Measurements from ENCODE around the gene ARL6. TPM values are rescaled to one million over a fixed set of nuclear protein-coding genes. Genes with fewer than 3 reads are reported as not detected.

Gene ARL6, protein sequence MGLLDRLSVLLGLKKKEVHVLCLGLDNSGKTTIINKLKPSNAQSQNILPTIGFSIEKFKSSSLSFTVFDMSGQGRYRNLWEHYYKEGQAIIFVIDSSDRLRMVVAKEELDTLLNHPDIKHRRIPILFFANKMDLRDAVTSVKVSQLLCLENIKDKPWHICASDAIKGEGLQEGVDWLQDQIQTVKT
- total RNA-seq (2014; rRNA removed; shearing (Covaris generic)), result 6.9 and 7.6 TPM in 2 replicates
- 3.7 and 5.7 TPM in 2 replicates for polyA plus RNA-seq (2015; cell fraction: cytosol; rRNA removed)
- polyA plus RNA-seq (2015; cell fraction: nucleus; rRNA removed), result 6.4 and 11.6 TPM in 2 replicates

DNA sequence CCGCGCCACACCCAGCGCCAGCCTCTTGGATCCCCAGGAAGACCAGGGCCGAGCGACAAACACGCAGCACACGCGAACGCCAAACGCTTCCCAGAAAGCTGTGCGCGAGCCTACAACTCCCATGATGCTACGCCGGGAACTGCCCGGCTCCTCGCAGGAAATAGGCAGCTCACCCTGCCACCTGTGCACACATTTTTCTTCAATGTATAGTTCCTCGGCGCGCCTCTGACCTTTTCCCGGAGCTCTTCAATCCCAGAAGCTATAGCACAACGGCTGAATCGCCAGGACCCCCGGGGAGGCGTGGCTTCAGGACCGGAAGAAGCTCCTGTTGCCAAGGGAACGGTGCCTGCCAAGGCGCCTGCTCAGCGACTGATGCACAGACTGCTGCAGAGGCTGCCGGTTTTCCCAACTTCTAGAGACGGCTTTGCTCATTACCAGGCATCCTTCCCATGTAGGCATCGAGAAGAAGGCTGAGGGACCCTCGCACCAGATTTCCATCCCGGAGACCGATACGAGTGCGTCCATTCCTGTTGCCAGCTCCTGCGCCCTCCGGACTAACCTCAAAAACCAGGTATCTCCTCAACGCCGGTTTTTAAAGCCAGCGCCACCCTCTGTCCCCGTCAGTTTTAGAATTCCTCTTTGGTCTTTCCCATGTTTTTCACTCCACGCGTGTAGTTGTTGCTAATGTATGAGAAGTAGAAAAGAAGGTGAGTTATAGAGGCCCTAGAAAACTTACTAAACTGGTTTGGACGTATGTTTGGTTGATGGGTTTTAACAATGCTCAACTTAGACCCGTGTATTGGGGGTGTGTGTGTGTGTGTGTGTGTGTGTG lies at the start of gene ARL6:
TSS of gene ARL6 (plus strand) at position 352 of the 832 bp plus-strand sequence. CDS start 3,350 bp downstream, outside the sequence.
- in situ Hi-C loops (cut with HindIII; ENCODE audit: low pct_unique_long_range_greater_than_20kb, low sequenced_read_pairs), result no loop called here
- peak; percentile 88 for DNase-seq (ENCODE audit: low read depth, low spot score)

DNA sequence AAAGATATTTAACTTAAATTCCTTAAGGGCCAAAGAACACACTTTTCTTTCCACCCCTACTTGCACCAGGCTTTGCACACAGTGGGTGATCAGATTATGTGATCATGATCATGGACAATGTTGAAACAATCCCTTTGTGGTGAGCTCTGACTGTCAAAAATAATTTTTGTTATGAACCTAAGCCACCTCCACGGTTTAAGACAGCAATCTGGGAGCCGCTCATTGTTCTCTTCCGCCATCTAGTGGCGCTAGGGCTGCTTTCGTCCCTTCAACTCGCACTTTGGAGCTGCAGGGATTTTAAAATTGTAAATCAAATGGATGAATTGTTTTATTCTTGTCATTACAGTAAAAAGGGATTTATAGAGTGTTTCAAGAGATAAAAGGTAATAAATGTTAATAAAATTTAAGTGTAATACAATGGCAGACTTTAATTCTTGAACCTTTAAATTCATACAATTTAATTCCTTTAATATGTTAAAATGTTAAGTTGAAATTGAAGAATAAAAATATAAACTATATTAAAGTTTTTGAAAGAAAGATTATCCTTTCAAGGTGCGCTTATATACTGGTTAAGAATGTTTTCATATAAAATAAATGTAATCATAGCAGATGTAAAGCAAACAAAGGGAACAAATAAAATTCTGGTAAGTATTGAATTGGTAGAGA lies 45.3 kb upstream of the ARL6 start:
- in situ Hi-C loops (cut with HindIII; ENCODE audit: low pct_unique_long_range_greater_than_20kb, low sequenced_read_pairs), result no loop called here
- peak; percentile 82 for DNase-seq (ENCODE audit: low read depth, low spot score)

DNA sequence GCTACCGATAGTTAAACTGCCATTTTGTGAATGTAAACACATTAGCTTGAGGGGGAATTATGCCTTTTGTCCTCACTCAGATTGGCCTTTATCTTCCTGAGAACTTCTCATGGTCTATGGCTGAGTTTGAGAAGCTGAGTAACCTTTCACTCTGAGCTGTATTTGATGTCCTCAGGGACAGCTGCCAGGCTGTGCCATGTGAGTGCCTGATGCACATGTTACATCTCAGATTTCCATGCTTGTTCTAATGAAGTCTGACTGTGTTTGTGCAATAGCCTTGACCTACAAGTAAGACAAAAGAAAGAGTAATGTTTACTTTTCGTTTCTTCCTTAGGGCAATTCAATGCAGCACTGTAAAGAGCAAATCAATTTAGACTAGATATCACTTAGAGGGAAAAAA lies 44.1 kb upstream of the ARL6 start:
- in situ Hi-C loops (cut with HindIII; ENCODE audit: low pct_unique_long_range_greater_than_20kb, low sequenced_read_pairs), result no loop called here
- DNase-seq (ENCODE audit: low read depth, low spot score), result peak; percentile 28

DNA sequence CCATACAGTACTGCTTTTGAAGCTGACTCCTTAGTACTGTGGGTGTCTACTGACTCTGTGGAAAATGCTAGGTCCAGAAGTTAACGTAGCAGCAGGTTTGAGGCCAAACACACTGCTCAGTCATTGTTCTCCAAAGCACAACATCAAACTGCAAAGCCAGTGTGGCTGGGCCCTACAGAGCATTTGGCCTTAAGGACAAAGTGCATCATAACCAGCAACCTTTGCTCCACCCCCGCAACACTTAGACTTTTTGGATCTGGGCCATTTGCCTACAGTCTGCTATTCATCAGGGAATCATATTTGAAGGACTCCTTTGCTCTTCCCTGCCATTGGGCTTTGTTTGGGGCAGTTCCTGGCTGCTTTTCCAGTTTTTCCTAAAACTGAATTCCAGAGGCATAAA lies 43.1 kb upstream of the ARL6 start:
- in situ Hi-C loops (cut with HindIII; ENCODE audit: low pct_unique_long_range_greater_than_20kb, low sequenced_read_pairs), result no loop called here
- DNase-seq (ENCODE audit: low read depth, low spot score), result peak; percentile 11

DNA sequence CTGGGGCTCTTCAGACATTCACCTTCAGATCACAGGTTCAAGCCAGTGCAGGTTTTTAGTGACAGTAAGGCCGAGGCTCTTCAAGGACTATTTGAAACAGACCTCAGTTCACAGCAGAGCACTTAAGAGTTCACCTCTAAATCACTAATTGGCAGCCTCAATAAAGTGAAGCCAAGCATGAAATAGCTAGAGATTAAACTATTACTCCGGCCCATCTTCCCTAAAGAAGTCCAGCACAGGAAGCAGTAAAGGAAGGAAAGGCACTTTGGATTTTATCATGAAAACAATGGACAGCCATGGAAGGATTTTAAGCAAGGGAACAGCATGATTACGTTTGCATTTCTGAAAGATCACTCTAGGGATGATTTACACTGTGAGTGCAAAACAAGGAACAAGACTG lies 27.6 kb upstream of the ARL6 start:
- in situ Hi-C loops (cut with HindIII; ENCODE audit: low pct_unique_long_range_greater_than_20kb, low sequenced_read_pairs), result no loop called here
- DNase-seq (ENCODE audit: low read depth, low spot score), result no peak

DNA sequence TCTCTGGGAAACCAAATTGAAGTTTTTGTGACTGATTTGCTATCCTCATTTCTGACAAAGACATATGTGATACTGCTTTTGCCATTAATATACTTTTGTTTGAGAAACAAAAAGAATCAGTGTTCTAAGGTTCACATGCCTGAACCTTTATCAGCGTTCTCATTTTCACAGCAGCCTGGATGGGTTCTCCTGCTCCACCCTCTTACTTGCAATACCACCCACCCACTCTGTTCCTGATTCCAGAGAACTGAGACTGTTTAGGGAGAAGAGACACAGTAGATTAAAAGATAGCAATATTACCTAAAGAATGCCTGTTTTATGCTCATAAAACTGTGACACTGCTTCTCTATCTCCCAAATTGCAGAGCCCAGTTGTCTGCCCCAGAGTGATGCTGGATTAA lies 25.8 kb upstream of the ARL6 start:
- no peak for DNase-seq (ENCODE audit: low read depth, low spot score)
- in situ Hi-C loops (cut with HindIII; ENCODE audit: low pct_unique_long_range_greater_than_20kb, low sequenced_read_pairs), result no loop called here

DNA sequence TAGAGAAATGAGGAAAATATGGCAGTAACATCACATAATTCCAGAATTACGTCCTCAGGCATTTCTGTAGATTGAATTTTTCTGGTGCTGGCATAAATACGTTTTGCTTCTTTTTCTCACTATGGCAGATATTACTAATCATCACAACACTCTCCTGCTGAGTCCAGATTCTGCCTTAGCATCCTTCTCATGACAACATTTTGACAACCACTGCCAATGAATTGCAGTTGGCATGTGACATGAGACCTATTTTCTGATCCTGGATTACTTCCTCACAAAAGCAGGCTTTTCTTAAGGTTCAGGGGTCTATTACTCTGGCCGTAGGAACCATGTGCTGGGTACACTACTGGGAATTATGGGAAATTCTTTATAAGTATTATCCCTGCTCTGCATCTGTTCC lies 22.5 kb upstream of the ARL6 start:
- no peak for DNase-seq (ENCODE audit: low read depth, low spot score)
- in situ Hi-C loops (cut with HindIII; ENCODE audit: low pct_unique_long_range_greater_than_20kb, low sequenced_read_pairs), result no loop called here

DNA sequence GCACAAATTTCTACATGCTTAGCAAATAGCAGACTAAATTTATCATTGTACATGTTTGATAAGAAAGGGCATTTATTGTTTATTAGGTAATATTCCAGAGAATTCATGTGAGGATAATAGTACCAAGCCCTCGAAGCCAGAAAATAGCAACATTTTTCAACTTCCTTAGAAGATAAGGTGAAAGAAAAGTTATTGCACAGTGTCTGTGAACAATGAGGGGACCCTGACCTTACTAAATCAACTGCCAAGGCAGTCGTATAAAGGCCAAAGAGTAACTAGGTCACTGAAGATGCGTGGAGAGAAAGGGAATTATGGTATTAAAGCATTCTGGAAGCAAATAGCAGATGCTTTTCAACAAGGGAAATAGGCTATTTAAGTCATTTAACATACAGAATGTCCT lies 20.3 kb upstream of the ARL6 start:
- in situ Hi-C loops (cut with HindIII; ENCODE audit: low pct_unique_long_range_greater_than_20kb, low sequenced_read_pairs), result no loop called here
- DNase-seq (ENCODE audit: low read depth, low spot score), result no peak

DNA sequence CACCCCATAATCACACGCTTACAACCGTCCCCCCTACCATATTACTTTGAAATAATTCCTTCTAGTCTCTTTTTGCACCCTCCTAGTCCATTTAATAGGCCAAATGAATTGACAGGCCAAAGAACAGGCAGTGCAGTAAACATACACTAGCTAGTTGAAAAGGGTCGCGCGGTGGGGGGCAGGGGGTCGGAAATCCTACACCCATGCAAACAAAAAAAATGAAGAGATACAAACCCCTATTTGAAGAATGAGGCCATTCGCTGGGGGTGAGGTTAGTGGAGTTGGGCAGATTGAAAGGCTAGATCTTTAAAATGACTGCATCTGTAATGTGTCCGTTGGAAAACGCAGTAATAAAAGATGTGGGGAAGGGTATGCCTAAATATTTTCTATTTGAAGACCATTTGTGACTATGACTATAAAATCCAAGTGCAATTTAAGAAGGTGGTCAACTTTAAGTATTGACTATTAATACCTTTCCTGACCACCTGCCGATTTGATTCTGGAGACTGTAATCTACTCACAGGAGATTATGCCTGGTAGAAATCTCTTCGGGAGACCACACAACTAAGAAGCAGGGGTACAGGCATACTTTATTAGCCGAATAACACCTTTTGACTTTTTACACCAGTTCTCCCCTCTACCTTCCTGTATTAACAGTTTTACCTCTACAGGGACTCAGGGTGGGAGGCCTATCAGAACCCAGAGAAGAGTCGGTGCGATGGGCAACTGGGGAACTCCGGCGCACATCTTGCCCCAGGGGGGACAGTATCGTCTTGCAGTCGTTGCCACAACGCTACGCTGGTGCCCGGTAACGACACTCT lies 762 bp upstream of the ARL6 start:
- in situ Hi-C loops (cut with HindIII; ENCODE audit: low pct_unique_long_range_greater_than_20kb, low sequenced_read_pairs), result no loop called here
- no peak for DNase-seq (ENCODE audit: low read depth, low spot score)

DNA sequence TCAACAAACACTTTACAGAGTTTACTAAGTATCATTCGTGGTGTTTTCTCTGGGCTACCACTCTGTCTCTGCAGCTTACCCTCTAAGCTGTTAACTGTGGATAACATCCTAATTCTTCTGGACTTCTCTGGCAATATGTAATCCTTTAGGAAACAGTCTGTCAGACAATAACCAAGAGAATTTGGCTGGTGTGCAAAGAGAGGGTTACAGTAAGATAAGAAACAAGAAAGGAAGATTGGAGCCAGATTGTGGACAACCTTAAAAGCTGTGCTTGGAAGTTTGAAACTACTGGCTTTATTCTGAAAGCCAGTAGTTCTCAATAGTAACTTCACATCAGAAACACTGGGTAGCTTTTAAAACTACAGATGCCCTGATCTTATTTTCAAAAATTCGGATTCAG lies 778 bp downstream of the ARL6 start:
- no peak for DNase-seq (ENCODE audit: low read depth, low spot score)
- in situ Hi-C loops (cut with HindIII; ENCODE audit: low pct_unique_long_range_greater_than_20kb, low sequenced_read_pairs), result no loop called here

DNA sequence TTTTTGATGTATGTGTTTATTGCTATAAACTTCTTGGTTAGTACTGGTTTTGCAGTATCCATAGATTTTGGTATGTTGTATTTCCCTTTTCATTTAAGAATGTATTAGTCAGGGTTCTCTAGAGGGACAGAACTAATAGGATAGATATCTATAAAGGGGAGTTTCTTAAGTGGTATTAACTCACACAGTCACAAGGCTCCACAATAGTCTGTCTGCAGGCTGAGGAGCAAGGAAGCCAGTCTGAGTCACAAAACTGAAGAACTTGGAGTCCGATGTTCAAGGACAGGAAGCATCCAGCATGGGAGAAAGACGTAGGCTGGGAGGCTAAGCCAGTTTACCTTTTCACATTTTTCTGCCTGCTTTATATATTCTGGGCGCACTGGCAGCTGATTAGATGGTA lies 8.4 kb downstream of the ARL6 start:
- in situ Hi-C loops (cut with HindIII; ENCODE audit: low pct_unique_long_range_greater_than_20kb, low sequenced_read_pairs), result no loop called here
- no peak for DNase-seq (ENCODE audit: low read depth, low spot score)

DNA sequence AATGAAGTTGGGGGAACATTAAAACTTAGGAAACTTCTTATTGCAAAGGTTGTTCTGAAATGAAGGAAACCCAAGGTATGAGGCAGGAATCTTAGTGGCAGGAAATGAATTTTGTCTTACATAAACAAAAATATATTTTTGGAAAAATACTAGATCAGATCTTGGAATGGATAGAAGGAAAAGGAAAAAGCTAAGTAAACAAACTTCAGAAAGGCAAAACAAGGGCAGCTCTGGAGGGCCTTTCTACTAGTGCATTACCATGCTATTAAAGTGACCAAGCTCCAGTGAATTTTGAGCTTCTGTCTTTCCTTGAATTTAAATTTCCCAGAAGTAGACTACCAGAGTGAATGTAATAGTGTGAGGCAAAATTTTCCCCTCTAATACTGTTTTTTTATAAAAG lies 13.6 kb downstream of the ARL6 start:
- in situ Hi-C loops (cut with HindIII; ENCODE audit: low pct_unique_long_range_greater_than_20kb, low sequenced_read_pairs), result loop anchor here (25.0 kb wide), 1 partner anchor 234 kb away; no protein-coding TSS in a partner anchor
- DNase-seq (ENCODE audit: low read depth, low spot score), result no peak

DNA sequence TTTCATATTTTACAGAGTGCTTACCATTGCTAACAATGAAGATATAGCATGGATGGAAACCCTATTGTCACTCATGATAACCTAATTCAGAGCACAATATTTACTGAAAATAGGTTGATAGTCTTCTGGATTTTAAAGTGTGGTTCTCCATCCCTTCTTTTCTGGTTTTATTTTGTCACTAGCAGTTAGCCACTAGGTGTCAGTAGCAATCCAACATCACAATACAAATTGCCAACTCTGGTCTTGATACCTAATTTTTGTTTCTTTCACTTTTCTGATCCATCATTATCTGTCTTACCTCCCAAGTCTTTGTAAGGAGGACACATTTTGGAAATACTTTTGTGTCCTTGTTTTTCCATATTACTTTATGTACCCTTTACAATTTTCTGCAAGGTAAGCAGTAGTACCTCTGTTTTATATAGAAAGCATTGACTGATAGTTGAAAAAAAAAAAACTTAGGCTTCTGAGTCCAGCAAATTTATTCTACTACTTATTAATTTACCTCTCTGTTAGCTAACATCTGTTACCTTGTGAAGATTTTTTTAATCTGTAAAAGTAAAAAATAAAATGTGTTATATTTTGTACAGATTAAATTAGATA lies 29.0 kb downstream of the ARL6 start:
- DNase-seq (ENCODE audit: low read depth, low spot score), result peak; percentile 74
- in situ Hi-C loops (cut with HindIII; ENCODE audit: low pct_unique_long_range_greater_than_20kb, low sequenced_read_pairs), result loop anchor here (25.0 kb wide), 1 partner anchor 219 kb away; no protein-coding TSS in a partner anchor

DNA sequence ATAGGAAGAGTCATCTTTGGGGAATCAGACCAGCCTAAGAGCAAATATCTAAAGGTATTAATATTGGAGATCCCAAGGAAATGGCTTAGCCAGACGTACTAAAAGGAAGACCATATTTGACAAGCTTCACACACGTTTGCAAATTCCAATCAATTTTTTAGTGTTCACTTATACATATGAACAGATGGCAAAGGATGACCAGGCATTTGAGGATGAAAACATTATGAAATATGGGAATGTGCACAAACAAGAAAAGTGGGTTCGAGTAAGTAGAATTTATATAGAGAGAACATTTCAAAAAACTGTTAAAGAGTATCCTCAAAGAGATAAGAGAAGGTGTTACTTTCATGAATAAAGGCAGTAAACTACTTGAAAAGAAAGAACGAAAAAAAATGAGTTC lies 31.4 kb downstream of the ARL6 start:
- DNase-seq (ENCODE audit: low read depth, low spot score), result no peak
- in situ Hi-C loops (cut with HindIII; ENCODE audit: low pct_unique_long_range_greater_than_20kb, low sequenced_read_pairs), result loop anchor here (25.0 kb wide), 1 partner anchor 216 kb away; no protein-coding TSS in a partner anchor

DNA sequence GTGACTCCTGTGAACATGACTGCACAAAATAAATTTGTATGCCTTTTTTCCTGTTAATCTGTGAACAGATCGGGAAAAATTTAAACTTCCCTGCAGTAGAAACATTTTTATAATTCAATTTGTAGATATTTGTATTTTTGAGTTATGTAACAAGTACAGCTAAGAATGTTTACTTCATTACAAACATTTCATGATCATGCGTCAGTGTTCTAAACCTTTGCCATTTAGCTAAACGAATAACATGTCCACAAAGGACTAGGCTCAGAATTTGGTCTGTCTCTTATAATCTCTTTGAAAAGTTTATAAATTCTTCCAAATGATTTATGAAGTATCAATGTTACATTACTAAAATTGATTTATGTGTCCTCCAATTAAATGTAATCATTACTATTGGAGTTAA lies 39.9 kb downstream of the ARL6 start:
- DNase-seq (ENCODE audit: low read depth, low spot score), result no peak
- in situ Hi-C loops (cut with HindIII; ENCODE audit: low pct_unique_long_range_greater_than_20kb, low sequenced_read_pairs), result no loop called here

DNA sequence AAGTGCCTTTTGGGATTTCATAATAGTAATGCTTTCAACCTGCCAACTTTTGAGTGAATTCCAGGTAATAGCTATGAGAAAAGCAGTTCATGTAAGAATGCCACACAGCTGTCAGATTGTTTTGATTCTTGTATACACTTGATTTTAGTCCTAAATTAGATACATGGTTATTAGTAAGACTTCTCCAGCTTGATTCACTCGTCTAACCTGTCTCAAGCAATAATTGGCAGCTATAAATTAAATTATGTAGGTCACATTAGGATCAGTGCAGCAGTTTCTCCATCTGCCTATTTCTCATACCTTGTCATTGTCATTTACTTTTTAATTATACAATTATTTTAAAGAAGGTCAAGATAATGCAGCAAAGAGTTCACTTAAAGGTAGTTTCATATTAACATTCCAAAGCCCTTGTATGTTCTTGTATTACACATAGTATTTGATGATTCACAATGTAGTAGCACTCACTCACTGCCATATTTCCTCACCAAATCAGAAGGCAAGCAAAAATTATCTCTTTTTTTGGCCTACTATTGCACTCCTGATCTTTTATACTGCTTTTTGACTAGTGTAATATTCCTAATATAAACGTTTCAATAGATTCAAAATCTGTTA lies 46.3 kb downstream of the ARL6 start:
- in situ Hi-C loops (cut with HindIII; ENCODE audit: low pct_unique_long_range_greater_than_20kb, low sequenced_read_pairs), result no loop called here
- DNase-seq (ENCODE audit: low read depth, low spot score), result no peak

Data from SK-MEL-5 (cell line).